A549 (cell line): ENCODE measurements around the gene DOP1A.

ENCODE experiments used
- ESRRA ChIP-seq: fragments of 150-350 bp; IDR thresholded peaks from 2 replicates; pipeline ENCODE4 v1.6.1; 2014; ENCODE audit warnings: mild to moderate bottlenecking, low read length, borderline replicate concordance
- HDAC2 ChIP-seq: fragments of 200-600 bp; sonication (generic); IDR thresholded peaks from 2 replicates; pipeline ENCODE4 v1.6.1; 2016
- POLR2A ChIP-seq: IDR thresholded peaks from 2 replicates; pipeline ENCODE4 v1.6.1; 2012; ENCODE audit warnings: mild to moderate bottlenecking, low read length
- POLR2AphosphoS2 ChIP-seq: conservative IDR thresholded peaks from 2 replicates; pipeline ENCODE4 v1.6.1; 2012; ENCODE audit warnings: low read length, improper control_type of control experiment, inconsistent platforms
- RCOR1 ChIP-seq: fragments of 150-350 bp; IDR thresholded peaks from 2 replicates; pipeline ENCODE4 v1.6.1; 2014; ENCODE audit warnings: antibody characterized with exemption, low read length, low read depth
- TF ChIP-seq, protein P1 (sequence below): fragments of >200 bp; sonication (Bioruptor Twin); formaldehyde crosslinking; IDR thresholded peaks from 3 replicates; pipeline ENCODE4 v1.5.1; 2016
- TF ChIP-seq, protein P2 (sequence below): fragments of 450-650 bp; IDR thresholded peaks from 2 replicates; pipeline ENCODE4 v1.6.1; 2014; ENCODE audit warnings: antibody characterized with exemption

GRCh38 chr6:83019741-83020140 lies 47.7 kb upstream of the DOP1A start:
- TF ChIP-seq RCOR1 (no peak), POLR2A (no peak), HDAC2 (no peak), ESRRA (no peak), POLR2AphosphoS2 (no peak)
- TF ChIP-seq, protein P1, sequence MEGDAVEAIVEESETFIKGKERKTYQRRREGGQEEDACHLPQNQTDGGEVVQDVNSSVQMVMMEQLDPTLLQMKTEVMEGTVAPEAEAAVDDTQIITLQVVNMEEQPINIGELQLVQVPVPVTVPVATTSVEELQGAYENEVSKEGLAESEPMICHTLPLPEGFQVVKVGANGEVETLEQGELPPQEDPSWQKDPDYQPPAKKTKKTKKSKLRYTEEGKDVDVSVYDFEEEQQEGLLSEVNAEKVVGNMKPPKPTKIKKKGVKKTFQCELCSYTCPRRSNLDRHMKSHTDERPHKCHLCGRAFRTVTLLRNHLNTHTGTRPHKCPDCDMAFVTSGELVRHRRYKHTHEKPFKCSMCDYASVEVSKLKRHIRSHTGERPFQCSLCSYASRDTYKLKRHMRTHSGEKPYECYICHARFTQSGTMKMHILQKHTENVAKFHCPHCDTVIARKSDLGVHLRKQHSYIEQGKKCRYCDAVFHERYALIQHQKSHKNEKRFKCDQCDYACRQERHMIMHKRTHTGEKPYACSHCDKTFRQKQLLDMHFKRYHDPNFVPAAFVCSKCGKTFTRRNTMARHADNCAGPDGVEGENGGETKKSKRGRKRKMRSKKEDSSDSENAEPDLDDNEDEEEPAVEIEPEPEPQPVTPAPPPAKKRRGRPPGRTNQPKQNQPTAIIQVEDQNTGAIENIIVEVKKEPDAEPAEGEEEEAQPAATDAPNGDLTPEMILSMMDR: no peak
- TF ChIP-seq, protein P2, sequence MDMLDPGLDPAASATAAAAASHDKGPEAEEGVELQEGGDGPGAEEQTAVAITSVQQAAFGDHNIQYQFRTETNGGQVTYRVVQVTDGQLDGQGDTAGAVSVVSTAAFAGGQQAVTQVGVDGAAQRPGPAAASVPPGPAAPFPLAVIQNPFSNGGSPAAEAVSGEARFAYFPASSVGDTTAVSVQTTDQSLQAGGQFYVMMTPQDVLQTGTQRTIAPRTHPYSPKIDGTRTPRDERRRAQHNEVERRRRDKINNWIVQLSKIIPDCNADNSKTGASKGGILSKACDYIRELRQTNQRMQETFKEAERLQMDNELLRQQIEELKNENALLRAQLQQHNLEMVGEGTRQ: no peak
